HL-60 (cell line): ENCODE data around the gene PRR18.

Source experiments
- TF ChIP-seq, protein P1 (sequence below): IDR thresholded peaks from 2 replicates; pipeline ENCODE4 v1.6.1; 2012; ENCODE audit warnings: low read depth; ENCODE audit not compliant: insufficient replicate concordance
- TF ChIP-seq, protein P2 (sequence below): IDR thresholded peaks from one replicate; pipeline ENCODE4 v1.5.1; 2011; ENCODE audit warnings: low read length, control low read depth, inconsistent platforms; ENCODE audit not compliant: insufficient read depth

DNA sequence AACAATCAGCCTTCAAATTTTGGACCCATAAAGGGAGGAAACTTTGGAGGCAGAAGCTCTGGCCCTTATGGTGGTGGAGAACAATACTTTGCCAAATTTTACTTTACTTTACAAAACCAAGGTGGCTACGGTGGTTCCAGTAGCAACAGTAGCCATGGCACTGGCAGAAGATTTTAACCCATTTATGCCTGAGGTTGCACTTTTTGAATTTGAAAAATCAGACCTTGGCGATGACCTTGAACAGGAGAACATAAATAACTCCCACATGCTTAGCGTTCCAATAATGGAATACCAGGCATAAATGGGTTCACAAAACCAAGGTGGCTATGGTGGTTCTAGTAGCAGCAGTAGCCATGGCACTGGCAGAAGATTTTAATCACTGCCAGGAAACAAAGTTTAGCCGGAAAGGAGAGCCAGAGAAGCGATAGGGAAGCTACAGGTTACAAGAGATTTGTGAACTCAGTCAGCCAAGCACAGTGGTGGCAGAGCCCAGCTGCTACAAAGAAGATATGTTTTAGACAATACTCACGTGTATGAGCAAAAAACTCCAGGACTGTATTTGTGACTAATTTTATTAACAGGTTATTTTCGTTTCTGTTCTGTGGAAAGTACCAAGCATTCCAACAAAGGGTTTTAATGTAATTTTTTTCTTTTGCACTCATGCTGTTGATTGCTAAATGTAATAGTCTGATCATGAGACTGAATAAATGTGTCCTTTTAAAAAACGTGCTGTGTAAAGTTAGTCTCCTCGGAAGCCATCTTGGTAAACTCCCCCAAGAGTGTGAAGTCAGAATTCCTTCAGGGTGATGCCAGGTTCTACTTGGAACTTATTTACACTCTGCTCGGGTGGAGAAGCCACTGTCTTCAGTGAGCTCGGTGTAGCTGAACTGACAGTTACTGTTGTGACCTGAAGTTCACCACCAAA is 27.4 kb upstream of the PRR18 start:
- TF ChIP-seq, protein P1, sequence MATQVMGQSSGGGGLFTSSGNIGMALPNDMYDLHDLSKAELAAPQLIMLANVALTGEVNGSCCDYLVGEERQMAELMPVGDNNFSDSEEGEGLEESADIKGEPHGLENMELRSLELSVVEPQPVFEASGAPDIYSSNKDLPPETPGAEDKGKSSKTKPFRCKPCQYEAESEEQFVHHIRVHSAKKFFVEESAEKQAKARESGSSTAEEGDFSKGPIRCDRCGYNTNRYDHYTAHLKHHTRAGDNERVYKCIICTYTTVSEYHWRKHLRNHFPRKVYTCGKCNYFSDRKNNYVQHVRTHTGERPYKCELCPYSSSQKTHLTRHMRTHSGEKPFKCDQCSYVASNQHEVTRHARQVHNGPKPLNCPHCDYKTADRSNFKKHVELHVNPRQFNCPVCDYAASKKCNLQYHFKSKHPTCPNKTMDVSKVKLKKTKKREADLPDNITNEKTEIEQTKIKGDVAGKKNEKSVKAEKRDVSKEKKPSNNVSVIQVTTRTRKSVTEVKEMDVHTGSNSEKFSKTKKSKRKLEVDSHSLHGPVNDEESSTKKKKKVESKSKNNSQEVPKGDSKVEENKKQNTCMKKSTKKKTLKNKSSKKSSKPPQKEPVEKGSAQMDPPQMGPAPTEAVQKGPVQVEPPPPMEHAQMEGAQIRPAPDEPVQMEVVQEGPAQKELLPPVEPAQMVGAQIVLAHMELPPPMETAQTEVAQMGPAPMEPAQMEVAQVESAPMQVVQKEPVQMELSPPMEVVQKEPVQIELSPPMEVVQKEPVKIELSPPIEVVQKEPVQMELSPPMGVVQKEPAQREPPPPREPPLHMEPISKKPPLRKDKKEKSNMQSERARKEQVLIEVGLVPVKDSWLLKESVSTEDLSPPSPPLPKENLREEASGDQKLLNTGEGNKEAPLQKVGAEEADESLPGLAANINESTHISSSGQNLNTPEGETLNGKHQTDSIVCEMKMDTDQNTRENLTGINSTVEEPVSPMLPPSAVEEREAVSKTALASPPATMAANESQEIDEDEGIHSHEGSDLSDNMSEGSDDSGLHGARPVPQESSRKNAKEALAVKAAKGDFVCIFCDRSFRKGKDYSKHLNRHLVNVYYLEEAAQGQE, result no peak
- TF ChIP-seq, protein P2, sequence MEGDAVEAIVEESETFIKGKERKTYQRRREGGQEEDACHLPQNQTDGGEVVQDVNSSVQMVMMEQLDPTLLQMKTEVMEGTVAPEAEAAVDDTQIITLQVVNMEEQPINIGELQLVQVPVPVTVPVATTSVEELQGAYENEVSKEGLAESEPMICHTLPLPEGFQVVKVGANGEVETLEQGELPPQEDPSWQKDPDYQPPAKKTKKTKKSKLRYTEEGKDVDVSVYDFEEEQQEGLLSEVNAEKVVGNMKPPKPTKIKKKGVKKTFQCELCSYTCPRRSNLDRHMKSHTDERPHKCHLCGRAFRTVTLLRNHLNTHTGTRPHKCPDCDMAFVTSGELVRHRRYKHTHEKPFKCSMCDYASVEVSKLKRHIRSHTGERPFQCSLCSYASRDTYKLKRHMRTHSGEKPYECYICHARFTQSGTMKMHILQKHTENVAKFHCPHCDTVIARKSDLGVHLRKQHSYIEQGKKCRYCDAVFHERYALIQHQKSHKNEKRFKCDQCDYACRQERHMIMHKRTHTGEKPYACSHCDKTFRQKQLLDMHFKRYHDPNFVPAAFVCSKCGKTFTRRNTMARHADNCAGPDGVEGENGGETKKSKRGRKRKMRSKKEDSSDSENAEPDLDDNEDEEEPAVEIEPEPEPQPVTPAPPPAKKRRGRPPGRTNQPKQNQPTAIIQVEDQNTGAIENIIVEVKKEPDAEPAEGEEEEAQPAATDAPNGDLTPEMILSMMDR, result no peak
